ENCODE measurements around the gene CTAGE9.
"Not testable (repeated sequence)": the region's sequence is repeated elsewhere in the genome, so short reads cannot be mapped to it uniquely, and the experiment has no call there.

The CTAGE9 gene, protein sequence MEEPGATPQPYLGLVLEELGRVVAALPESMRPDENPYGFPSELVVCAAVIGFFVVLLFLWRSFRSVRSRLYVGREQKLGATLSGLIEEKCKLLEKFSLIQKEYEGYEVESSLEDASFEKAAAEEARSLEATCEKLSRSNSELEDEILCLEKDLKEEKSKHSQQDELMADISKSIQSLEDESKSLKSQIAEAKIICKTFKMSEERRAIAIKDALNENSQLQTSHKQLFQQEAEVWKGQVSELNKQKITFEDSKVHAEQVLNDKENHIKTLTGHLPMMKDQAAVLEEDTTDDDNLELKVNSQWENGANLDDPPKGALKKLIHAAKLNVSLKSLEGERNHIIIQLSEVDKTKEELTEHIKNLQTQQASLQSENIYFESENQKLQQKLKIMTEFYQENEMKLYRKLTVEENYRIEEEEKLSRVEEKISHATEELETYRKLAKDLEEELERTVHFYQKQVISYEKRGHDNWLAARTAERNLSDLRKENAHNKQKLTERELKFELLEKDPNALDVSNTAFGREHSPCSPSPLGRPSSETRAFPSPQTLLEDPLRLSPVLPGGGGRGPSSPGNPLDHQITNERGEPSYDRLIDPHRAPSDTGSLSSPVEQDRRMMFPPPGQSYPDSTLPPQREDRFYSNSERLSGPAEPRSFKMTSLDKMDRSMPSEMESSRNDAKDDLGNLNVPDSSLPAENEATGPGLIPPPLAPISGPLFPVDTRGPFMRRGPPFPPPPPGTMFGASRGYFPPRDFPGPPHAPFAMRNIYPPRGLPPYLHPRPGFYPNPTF

DNA sequence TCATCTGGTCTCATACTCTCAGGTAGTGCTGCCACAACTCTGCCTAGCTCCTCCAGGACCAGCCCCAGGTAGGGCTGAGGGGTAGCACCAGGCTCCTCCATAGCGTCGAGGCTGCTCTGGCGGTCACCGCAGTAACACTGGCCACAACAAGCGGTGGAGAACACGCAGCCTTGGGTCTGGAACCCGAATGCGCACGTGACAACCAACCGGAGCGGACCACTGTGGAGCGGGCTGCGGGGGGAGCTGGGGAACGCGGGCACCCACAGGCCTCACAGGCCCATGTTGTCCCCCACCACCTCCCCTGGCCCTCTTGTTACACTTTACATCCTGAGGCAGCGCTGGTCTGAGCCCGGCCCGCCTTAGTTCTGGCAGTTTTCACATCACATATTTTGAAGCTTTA lies at the start of gene CTAGE9:
CTAGE9 (minus strand) TSS at position 101 of the 400 bp plus-strand sequence; CDS start at position 101, 0 bp downstream.
- DNase-seq (ENCODE audit: low read depth), result not testable (repeated sequence)

DNA sequence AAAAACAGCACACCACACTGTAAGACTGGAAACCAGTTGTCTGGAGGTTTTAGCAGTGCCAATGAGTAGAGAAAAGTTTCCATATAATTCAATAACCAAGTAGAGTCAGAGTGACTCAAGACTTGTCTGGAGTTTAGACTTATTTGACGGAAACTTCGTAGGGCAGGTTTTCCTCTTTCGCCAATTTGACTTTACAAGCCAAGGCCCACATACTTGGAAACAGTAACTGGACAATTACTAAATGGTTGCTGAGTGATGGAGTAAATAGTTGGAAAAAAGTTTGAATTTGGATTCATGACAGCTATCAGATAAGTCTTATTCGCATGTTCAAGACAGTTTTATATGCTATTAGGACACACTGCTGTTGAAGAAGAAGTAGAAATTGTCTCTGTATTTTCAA lies 48.1 kb upstream of the CTAGE9 start:
- no peak for DNase-seq (ENCODE audit: low read depth)

DNA sequence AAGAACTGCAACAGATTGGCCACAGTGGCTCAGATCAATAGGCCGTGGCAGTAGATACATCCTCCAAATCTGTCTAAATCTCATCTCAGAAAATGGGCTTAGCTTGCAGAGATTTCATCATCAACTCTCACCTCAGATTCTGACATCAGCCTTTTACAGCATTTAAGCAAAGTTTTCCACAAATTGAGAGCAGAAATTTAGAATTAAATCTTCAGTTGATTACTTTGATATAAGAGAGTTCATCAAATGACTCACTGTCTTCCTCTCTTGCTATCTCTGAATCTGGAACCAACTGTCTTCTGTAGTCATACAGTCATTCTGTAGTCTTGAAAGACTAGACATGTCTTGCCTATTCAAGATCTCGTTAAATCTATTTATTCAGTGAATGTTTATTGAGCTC lies 45.2 kb upstream of the CTAGE9 start:
- no peak for DNase-seq (ENCODE audit: low read depth)

DNA sequence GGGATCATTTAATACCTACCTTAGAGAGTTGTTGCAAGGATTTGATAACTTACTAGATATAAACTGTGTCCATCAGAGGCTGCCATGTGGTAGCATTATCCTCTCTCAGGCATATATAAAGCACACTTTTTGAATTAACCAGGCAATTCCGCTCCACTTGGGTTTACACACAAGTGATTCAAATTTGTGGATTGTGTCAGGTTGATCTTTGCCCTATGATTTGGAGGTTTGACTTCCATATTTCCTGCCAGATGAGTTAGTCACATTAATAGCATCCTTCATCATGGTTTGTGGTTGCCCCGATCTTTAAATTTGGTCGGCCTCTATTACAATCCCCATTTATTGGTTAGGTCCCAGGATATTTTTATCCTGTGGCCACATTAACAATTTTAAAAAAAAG lies 44.8 kb upstream of the CTAGE9 start:
- no peak for DNase-seq (ENCODE audit: low read depth)

DNA sequence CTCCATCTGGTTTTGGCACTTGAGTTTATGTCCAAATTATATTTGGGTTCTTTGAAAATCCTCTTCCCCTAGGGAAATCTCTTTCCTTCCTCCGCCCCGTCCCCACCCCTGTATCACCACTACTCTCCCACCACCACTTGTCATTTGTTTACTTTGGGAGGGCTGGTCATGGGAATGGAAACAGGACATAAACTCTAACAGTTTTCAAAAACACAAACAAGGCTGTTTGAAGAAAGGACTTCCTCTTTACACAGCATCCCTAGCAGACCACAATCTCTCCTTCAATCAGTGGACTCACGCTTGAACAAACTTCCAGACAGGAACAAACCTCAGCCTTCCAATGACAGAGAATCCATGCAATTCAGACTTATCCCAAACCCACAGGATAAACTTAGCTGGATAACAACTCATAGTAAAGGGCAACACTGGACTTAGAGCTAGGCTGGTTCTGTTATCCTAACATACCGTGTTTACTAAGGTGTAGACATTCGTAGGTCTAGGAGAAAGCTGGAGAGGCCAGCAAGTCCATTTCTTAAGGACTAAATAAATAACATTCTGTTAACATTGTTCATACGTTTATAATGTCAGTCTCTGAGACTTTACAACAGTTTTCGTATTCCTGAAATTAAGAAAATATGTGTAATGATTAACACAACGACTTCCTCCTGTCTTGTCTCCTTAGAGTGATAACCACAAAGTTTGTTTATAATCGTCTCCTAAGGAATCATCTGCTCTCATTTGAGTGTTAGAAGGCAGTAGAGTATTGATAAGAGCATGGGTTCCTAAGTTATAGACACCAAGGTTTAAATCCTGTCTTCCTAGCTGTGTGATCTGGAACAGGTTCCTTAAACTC lies 44.1 kb upstream of the CTAGE9 start:
- DNase-seq (ENCODE audit: low read depth), result no peak

DNA sequence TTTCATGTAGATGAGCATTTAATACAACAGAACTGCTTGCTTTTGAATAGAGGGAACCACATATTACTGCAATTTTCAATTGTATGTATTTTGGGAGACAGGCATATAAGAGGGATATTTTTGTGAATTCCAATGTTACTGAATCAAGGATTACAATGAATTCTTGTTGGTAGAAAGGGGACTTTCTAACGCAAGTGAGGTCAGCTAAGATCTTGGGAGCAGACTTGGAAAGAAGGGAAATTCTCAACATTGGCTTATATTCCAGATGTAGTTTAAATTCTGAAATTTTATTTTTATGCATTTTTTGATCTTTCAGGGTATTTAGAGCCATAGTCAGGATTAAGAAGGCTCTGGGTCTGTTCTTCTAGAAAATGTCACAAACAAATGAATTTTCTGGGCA lies 43.3 kb upstream of the CTAGE9 start:
- no peak for DNase-seq (ENCODE audit: low read depth)

DNA sequence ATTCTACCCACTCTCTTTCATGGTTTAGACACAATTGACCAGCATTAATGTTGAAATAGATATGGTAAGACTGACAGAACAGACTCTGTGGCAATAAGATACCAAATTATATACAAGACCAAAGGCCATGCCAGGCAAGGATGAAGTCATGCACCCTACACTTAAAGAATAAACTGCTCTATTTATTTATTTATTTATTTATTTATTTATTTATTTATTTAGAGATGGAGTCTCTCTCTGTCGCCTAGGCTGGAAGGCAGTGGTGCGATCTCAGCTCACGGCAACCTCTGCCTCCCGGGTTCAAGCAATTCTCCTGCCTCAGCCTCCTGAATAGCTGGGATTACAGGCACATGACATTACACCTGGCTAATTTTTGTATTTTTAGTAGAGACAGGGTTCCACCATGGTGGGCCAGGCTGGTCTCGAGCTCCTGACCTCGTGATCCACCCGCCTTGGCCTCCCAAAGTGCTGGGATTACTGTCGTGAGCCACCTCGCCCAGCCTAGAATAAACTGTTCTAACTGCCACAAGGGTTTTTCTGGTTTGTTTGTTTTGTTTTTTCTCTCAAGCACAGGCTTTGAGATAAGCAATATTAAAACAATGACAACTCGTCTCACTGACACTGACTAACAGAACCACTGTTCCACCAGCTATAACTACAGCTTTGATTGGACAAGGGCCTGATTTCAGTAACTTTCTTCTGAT lies 40.3 kb upstream of the CTAGE9 start:
- DNase-seq (ENCODE audit: low read depth), result not testable (repeated sequence)

DNA sequence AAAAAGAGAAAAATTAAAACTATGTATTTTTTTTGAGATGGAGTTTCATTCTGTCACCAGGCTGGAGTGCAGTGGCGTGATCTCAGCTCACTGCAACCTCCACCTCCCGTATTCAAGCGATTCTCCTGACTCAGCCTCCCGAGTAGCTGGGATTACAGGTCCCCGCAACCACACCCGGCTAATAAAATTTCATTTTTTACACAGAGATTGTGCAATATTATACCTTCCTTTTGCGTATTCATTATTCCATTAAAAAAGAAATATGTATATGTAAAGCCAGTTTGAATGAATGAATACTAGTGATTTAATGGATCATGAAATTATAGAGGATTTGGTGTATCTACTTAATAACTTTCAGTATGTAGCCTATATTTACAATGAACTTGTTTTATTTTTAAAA lies 38.2 kb upstream of the CTAGE9 start:
- DNase-seq (ENCODE audit: low read depth), result no peak

DNA sequence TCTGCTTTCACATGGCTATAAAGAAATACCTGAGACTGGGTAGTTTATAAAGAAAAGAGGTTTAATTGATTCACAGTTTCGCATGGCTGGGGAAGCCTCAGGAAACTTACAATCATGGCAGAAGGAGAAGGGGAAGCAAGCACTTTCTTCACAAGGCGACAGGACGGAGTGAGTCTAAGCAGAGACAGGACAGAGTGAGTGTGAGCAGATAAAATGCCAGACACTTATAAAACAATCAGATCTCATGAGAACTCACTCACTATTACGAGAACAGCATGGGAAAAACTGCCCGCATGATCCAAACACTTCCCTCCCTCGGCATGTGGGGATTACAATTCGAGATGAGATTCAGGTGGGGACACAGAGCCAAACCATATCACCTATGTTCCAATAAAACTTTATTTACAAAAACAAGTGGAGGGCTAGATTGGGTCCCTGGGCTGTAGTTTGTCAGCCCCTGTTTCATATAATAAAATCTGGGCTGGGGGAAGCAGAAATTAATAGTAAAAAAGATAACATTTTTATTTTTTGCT lies 37.1 kb upstream of the CTAGE9 start:
- no peak for DNase-seq (ENCODE audit: low read depth)

DNA sequence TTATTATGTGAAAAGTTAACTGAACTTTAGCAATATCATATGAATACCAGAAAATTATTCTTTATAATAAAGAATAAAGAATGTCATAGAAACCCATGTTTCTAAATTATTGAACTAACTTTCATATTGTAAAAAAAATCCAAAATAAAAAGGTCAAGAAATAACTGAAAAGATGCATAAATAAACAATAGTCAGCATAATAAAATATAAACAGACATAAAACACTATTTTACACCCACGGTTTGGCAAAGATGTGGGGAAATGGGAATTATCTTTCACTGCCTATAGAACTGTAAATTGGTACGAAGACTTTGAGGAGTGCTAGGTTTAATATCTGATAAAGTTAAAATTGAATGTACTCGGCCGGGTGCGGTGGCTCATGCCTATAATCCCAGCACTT lies 34.7 kb upstream of the CTAGE9 start:
- DNase-seq (ENCODE audit: low read depth), result no peak

DNA sequence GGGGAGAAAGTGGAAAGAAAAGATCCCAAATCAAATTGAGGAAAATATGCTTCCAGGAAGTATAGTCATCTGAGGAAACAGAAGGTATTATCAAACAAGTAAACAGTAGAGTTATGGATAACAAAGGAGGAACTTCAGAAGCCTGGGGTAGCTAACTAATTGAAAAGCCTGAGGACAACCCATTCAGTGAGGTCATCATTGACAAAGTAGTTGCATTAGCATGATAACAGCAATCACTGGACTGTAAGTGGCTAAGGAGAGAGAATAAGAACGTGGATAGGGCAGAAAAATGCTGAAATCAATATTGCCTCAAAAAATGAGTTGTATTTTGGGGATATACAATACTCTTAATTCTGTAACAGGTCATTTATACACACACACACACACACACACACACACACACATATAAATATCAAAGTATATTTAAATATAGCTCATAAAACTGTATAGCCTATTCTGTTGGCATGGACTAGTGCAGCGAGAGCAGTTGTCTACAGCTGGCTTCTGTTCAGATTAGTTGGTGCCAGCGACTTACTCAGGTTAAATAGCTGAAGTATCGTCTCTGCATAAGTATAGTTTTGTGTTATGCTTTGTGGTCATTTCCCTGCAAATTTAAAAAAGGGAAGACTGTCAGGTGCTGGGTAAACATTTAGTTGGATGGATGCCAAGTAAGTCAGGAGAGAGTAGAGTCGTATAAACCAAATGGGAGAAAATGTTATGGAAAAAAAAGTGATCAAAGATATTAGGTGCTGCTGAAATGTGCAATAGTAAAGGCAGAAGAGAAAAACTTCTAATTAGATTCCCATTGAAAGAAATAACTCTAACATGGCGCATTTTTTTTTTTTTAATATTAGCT lies 33.8 kb upstream of the CTAGE9 start:
- DNase-seq (ENCODE audit: low read depth), result no peak

DNA sequence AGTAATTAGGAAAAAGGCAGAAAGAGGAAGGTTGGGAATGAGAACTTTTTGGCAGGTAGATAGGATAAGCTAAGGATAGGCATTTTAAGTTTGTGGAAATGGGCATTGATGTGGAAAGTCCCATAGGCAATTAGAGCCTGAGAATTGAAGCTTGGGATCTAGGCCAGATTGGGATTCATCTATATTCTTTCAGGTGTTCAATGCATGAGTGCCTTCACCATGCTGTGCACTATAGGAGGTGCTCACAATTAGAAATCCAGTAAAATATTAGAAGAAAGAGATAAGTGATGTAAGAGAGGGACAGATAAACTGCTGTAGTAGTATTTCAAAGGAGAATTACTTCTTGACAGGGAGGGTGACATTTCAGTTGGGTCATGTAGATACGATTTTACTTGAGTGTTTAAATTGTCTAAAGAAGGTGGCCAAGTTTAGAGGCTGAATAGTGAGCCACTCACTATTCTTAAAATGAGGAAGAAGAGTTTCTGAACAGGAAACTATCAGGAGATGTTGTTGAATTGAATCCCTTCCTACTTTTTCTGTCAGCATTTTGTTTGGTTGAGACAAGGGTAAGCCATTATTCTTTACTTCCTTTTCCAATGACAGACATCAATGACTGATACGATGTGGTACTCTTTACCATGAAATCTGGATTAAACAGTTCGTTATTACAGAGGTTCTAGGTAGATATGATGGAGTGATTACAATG lies 31.0 kb upstream of the CTAGE9 start:
- DNase-seq (ENCODE audit: low read depth), result no peak

DNA sequence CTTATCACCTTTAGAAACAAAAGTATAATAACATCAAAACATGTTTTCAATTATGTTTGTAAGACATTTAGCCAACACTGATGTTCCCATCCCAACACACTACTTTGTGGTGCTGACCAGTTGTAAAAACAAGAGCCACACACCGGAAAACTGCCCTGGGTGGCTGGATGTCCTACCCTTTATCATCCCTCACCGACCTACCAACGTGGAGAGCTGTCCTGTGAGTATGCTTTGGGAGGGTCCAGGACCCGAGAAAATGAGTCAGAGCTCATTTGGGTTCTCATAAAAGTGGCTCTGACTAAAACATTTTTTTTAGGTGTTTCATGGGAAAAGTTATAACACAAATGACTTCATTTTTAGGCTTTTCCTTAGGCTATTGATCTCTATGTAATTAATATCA lies 29.3 kb upstream of the CTAGE9 start:
- DNase-seq (ENCODE audit: low read depth), result no peak

DNA sequence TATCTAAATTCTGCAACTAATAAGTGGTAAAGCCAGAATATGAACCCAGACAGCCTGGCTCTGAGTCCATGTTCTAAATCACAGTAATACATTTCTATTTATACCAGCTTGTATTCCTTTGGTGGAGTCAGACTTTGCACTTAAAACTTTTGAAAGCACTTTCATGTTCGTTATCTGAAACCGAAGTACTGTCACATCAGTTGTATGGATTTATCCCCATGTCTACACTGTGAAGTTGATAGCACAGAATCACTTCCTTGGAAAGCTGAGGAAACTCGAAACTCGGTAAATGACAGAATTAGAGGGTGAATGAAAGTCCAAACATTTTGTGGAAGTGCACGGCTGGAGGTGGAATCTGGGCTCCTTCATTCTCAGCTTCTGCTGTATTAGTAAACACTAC lies 28.3 kb upstream of the CTAGE9 start:
- no peak for DNase-seq (ENCODE audit: low read depth)

DNA sequence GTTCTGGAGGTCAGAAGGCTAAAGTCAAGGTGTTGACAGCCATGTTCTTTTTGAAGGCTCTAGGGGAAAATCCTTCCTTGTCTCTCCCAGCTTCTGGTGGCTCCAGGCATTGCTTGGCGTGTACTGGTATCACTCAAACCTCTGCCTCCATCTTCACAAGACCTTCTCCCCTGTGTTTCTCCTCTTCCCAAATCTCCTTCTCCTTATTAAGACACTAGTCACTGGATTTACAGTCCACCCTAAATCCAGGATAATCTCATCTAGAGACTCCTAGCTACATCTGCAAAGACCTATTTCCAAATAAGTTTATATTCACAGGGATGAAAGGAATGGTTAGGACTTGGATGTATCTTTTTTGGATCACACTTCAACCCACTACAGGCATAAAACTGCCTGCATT lies 26.0 kb upstream of the CTAGE9 start:
- no peak for DNase-seq (ENCODE audit: low read depth)

DNA sequence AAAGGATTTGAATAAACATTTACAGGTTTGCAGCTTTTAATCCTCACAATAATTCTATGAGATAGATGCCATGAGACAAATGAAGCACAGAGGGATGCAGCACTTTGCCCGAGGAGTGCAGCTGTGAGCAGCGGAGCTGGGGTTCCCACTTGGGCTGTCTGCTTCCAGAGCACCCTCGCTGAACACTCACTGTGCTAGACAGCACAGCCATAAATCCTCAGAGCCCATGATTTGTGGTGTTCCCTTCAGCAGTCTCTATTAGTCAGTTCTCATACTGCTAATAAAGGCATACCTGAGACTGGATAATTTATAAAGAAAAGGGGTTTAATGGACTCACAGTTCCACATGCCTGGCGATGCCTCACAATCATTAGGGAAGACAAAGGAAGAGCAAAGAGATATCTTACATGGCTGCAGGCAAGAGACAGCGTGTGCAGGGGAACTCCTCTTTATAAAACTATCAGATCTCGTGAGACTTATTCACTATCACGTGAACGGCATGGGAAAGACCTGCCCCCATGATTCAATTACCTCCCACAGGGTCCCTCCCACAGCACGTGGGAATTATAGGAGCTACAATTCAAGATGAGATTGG lies 25.3 kb upstream of the CTAGE9 start:
- no peak for DNase-seq (ENCODE audit: low read depth)

DNA sequence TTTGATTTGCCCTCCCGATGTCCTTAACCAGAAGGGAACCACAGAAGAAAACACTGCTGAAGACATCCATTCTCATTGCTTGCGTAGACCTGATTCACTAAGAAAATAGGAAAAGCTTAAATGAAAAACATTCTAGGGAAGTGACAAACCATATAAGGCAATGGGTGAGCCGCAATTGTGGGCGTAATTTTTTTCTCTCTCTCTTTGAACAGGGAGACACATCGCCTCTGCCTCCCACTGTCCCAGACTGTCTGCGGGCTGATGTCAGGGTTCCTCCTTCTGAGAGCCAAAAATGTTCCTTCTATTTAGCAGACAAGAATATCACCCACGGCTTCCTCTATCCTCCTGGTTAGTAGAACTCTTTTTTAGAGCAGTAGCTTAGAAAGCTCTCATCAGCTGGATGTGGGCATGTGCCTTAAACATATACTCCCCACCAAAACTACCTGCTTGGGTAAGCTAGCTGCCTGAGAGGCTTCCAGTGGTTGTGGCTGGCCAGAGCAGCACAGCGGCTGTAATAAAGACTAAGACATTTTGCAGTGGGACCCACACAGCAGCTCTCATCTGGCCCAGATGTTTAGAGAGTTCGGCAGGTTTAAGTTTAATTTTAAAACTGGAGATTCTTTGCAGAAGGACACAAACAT lies 22.7 kb upstream of the CTAGE9 start:
- DNase-seq (ENCODE audit: low read depth), result no peak

DNA sequence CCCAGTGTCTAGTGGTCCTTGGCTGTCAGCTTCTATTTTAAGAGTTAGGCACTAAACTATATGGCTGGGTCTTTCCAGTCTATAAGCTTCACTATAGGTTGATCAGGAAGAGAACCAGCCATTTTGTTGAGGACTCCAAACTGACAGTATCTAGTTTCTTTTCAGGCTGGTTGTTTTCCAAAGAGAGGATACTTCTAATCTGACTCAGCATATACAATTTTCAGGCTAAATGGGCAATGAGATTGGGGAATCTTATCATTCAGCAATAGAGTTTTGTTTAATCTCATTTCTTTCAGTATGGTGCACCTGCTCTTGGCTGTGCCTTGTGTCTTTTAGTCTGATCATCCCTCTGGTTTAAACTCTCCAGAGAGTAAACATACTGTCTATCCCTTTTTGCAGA lies 20.4 kb upstream of the CTAGE9 start:
- DNase-seq (ENCODE audit: low read depth), result no peak

DNA sequence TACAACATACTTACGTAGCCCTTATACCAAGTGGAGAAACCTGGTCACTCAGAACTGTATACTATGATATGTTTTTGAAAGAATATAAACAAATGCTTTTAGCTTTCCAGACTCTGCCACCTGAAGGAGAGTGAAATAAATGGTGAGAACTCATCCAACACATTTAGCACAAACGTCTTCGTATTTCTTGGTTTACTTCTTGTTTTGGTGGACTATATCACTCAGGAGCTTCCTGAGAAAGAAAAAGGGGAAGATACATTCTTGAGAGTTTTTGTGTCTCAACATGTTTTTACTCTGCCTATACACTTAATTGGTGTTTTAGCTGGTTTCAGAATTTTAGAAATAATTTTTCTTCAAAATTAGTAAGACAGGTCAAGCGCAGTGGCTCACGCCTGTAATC lies 19.4 kb upstream of the CTAGE9 start:
- no peak for DNase-seq (ENCODE audit: low read depth)
